ENCODE results near the gene MLC1.

DNA sequence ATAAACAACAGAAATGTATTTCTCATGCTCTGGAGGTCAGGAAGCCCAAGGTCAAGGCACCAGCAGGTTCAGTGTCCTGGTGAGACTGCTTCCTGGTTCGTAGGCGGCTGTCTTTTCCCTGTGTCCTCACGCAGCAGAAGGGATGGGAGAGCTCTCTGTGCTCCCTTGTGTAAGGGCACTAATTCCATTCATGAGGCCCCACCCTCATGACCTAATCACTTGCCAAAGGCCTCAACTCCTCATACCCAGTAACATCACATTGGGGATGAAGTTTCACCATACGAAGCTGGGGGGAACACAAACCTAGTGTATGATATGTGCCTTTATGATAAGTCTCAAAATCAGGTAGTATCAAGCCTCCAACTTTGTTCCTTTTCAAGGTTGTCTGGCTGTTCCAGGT is 46.7 kb upstream of the MLC1 start:
- TF ChIP-seq, protein P1, sequence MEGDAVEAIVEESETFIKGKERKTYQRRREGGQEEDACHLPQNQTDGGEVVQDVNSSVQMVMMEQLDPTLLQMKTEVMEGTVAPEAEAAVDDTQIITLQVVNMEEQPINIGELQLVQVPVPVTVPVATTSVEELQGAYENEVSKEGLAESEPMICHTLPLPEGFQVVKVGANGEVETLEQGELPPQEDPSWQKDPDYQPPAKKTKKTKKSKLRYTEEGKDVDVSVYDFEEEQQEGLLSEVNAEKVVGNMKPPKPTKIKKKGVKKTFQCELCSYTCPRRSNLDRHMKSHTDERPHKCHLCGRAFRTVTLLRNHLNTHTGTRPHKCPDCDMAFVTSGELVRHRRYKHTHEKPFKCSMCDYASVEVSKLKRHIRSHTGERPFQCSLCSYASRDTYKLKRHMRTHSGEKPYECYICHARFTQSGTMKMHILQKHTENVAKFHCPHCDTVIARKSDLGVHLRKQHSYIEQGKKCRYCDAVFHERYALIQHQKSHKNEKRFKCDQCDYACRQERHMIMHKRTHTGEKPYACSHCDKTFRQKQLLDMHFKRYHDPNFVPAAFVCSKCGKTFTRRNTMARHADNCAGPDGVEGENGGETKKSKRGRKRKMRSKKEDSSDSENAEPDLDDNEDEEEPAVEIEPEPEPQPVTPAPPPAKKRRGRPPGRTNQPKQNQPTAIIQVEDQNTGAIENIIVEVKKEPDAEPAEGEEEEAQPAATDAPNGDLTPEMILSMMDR (IDR thresholded peaks at IDR 0.05; ENCODE audit: insufficient read depth, low read depth, low read length), result no peak
- no peak for TF ChIP-seq EZH2 (IDR thresholded peaks at IDR 0.05; ENCODE audit: insufficient read depth, low read length)
